Urothelium cell line (cell line): ENCODE results near the gene TENT5C.

ENCODE experiments used
- DNase-seq: peaks from one replicate; pipeline ENCODE4 v3.0.0; 2011; ENCODE audit warnings: low spot score, mixed read lengths
- FAIRE-seq: peaks from 2 replicates; lab custom pipeline; 2011; peaks lifted over from hg19 to GRCh38; lab: Jason Lieb, UNC

TENT5C gene

DNA sequence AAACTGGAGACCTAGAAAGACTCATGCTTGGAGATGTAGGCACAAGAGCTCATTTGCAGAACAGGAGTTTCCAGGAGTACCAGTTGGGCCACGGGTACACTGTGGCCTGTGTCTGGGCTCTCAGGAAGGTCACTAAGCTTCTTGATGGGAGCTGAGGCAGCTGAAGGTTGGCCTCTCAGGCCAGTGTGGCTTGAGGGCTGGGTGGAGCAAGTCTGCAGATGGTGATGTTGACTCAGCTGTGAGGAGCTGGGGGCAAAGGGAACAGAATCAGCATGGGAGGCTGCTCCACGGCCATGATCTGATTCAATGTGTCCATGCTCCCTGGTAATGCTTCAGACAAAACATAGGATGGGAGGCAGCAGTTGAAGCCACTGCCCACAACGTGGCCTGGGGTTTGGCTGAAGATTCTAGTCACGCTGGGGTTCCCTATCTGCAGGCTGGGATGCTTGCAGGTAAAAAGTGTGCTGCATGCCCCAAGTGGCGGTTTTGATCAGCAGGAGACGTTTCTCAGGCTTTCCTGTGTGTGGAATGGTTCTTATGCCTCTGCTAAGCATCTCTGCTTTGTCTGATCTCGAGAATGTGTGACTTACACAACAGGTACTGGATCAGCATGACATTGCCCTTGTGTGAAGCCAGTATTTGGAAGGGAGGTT lies 15.4 kb upstream of the TENT5C start:
- FAIRE-seq (no peak), DNase-seq (no peak)

DNA sequence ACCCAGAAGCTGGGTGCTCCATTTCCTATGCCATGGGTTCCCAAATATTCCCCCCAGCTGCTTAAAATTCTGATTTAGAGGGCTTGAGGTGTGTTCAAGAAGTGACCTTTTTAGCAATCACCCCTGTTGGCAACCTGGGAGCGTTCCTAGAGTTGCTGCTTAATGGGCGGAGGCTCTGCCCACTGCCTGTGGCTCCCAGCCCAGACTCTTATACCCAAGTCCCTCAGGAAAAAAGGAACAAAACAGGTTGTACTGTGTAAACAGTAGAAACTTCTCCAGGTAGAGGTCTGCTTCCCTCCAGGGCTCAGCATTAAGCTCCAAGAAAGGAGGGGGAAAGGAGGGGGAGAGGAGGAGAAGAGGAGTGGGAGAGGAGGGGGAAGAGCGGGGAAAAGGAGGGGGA lies 14.6 kb upstream of the TENT5C start:
- no peak for FAIRE-seq

DNA sequence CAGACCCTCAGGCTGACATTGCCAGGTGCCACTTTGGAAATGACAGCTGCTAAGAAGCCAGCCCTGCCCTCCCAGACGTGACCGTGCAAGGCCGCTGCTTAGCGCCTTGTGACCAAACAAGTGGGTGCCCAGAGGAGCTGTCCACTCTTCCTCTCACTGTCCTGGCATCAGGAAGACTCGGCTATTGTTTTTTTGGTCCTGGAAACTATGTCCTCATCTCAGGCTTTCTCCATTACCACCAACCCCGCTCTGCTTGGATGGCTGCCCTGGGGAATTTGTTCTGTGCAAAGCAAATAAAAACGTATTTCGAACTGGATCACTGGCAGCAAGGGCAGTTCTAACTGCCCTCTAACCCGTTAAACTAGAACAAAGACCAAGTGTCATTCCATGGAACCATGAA lies 13.7 kb upstream of the TENT5C start:
- FAIRE-seq, result no peak
- no peak for DNase-seq

More for the DNA sequence above, 14.6 kb upstream of the TENT5C start:
- DNase-seq, result no peak

DNA sequence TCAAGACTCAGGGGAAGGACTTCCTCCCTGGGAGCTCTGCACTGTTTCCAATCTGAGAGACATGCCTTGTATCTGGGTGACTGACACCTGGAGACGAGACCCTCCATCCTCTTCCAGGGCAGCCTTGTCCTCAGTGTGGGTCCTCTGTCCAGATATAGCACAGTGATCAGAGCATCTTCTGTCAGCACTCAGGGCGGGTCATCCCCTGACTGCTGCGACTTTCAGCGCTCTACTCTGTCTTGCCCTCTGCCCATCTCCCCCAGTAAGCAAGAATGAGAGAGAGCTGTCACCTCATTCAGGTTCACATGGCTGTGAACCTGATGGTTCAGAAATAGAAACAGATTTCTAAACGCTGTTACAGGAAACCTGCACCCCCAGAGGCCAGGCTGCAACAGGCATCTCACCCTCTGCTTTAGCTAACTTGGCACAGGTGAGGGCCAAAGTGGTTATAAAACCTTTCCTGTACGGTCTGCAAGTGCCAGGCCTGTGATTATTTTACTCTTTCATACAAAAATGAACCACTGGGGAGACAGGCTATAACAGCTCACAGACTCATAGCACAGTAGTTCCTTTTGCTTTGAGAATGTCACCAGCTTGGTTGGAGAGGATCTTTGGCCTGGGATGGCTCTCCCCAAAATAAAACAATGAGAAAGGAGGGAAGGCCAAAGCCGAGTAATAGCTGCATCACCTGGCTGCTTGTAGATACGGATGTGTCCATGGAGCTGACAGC lies 11.4 kb upstream of the TENT5C start:
- FAIRE-seq (no peak), DNase-seq (no peak)

DNA sequence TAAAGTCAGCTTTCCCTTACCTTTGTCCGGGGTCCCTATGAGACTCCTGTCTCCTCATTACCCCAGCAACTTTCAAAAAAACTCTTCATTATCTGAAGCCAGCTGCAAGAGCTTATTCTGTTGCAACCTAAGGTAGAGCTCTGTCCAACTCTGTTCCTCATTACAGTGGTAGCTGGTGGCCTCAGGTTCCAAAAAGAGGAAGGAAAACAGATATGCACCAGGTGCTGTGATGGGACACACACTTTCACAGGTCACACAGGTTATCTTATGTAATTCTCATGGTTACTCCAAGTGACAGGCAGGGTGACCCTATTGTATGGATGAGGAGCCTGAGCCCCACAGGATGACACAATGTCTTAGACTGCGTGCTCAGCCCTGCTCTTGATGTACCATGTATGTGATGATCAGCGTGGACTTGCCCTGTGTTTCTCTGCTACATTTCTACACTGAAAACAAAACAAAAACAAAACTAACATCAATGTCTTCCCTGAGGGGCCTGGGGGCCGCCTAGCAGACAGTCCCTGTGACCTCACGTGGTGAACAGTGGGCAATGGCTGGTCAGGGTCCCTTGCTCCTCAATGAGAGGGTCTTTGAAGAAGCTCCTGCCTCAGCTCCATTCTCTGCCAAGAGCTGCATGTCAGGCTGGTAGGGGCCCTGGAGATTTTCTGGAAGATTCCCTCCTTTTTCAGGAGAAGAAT lies 9.7 kb upstream of the TENT5C start:
- no peak for FAIRE-seq

DNA sequence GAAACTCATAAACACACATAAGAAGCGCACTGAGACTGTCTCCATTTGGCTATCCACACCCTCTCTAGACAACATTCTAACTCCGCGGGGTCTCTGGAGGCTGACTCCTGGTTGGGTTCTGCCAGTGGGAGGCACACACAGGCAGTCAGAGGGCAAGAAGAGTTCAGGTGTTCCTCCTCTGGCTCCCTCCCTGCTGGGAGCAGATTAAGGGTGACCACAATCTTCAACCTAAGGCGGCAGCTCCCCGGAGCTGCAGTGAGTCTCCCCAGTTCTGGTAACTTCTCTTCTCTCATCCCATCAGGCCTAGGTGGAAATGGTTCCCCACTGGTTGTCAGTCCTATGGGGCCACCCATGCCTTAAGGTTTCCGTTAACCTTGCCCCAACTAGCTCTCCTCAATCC lies 7.4 kb upstream of the TENT5C start:
- FAIRE-seq, result no peak
- DNase-seq, result no peak

More for the DNA sequence above, 9.7 kb upstream of the TENT5C start:
- DNase-seq, result no peak

DNA sequence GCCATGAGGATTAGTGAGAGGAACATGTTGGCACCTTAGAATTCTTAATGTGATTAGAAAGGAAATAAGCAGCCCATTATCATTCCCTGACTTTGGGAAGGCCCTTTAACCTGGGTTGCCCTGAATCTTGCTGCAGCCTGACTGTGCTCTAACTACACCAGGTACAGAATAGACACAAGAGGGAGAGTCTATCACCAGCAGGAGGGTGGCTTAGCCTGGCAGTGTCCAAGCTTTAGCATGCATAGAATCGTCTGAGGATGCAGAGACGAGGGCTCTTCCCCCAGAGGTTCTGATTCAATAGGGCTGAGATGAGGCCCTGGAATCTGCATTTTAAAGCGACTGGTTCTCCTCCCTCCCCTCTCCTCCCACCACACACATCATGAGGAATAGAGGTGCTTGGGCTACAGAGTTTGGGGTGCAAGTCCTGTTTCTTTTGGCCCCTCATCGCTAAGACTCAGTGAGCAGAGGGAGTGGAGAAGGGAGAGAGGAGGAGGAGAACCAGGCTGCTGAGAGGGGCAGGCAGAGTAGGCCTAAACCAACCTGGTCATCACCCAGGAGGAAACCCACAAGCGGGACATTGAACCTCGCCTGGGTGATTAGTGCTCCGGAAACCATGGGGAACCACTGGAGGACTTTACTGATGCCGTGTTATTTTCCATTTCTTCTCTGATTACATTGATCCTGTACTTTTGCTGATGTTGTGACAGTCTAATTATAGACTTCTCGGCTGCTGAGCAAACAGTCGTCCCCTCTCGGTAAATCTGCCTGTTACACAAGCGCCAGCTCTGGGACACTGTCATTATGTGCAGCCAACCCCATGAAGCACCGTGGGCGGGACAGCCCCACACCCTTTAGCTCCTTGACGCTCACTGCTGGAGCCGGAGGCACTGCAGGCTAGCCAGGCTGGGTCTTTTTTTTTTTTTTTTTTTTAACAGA lies 6.3 kb upstream of the TENT5C start:
- FAIRE-seq (no peak), DNase-seq (no peak)

DNA sequence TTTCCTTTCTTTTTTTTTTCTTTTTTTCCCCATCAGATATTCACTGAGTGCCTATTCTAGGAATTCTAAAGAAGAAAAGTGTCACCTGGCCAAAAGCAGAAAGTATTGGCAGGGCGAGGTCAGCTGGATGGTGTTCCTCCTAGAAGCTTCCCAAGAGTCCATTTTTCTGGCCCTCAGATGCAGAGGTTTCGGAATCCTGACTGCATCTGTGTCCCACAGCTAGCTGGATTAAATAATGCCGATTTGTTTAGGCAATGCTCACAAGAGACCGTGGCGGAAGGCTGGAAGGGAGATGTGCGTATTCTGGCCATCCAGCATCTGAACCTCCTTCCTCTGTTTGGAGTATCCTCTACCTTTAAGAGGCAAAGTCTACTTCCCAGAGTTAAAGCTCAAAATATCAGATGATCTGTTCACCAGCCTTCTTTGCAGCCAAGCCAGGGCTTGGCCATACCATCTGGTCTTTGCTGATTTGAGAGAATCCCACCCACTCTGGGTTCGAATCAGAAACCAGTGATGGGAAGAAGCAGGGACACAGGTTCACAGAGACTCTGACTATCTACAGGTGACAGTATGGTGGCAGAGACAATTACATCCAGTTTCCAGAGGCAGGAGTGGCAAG lies 5.4 kb upstream of the TENT5C start:
- FAIRE-seq (no peak), DNase-seq (no peak)

DNA sequence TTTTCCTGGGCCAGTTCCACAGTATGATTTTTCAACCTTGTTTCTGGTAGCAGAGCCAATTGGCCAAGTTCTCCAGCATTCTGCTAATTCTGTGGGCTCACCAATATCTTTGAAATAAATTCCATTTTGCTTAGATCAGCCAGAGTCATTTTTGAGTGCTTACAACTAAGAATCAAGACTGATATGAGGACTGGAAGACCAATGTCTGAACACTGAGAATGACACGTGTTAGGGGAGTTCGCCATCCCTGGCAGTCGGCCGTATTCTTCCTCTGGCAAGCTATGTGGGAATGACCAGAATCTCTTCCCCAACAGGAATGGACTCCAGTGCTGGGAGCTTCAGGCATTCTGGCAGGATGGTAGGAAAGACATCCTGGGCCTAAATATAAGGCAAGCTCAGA lies 4.9 kb upstream of the TENT5C start:
- DNase-seq, result no peak
- no peak for FAIRE-seq

DNA sequence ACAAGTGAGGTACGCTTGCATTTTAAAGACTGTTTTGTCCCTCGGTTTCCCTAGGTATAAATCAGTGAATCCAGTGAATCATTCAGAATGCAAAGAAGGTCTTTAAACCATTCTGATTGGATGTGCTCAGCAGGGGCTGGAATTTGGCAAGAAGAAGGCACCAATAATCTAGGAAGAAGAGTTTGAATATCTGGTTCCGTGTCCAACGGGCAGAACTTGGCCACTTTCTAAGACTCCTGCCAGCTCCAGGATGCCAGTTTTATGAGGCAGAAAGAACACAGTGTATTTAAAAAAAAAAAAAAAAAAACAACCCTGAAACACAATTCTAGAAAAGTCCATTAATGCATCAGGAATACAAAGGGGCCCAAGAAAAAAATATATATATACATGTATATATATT lies 3.0 kb upstream of the TENT5C start:
- FAIRE-seq (no peak), DNase-seq (no peak)

DNA sequence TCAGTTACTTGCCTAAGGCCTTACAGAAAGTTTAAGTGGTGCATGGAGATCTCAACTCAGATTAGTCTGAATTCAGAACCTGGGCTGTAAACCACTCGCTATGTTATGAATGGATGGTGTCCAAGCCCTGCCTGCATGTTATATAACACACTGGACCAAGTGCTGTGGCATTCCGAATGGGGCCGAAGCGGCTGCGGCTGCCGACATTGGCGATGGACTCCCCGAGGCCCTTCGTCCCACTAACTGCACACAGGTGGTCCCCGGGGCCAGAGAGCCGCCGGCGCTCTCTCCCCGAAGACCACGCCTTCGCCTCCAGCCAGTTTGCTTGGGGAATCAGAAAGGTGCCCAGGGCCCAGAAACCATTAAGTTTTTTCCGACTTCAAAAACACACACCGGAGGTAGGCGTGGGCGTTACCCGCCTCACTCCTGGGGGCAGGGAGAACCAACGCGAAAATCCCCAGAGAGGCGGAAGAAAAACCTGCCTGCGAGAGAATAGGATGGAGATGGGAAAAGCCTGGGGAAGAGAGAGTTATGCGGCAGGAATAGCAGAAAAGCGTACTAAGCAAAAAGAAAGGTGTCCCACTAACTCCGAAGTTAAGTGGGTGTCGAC lies 579 bp upstream of the TENT5C start:
- FAIRE-seq (no peak), DNase-seq (no peak)

DNA sequence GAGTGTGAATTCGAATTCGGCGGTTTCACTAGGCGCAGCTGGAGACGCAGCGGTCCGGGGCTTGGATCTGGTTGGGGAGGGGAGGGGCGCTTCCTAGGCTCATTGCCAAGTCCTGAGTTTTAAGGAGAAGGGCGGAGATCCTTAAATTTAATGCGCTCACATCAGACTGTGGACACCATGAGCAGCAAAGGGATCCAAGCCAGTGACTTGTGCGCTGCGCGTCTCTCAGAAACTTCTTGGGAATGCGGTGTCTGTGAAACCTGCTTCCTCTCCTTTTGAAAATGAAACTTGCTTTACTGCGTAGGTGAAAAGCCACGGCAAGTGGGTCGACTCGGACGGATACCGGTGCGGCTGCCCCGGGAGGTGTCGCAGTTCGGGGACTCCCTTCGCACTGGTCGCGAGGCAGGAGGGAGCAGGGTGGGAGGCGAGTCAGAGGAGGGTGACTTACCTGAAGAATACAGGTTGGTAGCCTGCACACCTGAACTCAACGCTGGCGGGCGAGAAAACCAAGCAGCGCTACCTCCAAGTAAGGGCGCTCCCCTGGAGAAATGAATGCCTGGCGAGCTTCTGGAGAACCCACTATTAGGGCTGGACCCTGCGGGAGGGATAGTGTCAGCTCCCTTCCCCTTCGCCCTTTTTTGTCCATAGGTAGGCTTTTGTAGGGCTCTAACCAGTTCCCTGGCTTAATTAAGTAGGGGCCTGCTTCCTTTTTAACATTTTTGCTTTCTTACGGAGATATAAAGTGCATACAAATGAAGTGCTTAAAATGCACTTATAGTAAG lies 992 bp downstream of the TENT5C start:
- no peak for DNase-seq
- no peak for FAIRE-seq

DNA sequence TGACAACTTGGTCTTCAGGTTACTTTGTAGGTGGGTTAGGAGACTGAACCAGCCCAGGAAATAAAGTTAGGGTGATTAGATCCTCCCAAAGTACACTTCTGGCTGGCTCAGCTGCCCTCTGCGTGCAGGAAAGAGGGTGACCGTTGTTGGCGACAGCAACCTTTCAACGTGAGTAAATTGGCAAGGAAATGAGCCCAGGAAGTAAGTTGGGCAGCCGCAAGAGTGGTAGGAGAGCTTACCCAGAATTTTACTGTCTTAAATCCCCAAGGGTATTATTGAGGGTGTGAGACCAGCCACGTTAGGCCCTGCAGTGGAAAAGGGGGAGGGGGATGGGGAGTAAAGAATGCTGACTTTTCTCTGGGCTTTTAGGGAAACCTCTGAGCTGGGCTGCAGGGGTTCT lies 1.6 kb downstream of the TENT5C start:
- no peak for DNase-seq
- FAIRE-seq, result no peak

DNA sequence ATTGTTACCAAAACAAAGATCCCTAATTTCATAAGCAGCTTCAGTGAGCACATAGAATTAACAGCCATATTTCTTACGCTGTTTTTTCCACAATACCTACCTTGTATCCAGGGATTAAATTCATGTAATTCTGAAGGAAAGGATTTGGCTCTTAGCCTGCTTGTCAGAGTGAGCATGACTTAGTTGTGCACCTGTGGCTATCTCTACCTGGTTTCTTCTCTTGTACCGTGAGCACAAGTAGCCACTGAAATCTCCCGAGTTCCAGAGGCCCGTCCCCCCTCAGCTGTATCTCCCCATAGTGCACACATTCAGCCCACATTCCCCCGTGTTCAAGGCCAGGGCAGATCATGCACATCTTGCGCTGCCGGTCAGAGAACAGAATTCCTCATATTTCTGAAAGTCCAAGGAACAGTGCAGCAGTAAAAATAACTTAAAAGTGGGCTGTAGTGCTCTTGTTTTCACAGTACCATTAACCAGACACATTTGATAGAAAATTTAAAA lies 2.3 kb downstream of the TENT5C start:
- FAIRE-seq, result no peak
- no peak for DNase-seq

DNA sequence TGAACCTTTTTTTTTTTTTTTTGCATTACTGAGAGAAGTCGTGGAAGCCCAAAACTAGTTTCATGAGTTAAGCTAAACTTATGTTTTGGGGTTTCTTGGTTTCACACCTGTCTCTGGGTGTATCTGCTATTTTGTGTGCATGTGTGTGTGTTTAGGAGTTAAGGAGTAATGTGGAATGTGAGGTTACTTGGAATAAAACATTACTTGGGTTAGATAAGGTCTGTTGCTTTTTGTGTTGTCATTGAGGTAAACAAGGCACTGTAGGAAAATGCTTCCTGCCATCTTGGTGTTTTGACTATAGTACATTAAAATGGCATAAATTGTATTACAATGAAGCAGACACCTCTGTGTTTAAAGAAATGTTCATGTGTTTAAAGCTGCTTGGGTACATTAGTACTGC lies 2.9 kb downstream of the TENT5C start:
- DNase-seq, result no peak
- FAIRE-seq, result no peak

DNA sequence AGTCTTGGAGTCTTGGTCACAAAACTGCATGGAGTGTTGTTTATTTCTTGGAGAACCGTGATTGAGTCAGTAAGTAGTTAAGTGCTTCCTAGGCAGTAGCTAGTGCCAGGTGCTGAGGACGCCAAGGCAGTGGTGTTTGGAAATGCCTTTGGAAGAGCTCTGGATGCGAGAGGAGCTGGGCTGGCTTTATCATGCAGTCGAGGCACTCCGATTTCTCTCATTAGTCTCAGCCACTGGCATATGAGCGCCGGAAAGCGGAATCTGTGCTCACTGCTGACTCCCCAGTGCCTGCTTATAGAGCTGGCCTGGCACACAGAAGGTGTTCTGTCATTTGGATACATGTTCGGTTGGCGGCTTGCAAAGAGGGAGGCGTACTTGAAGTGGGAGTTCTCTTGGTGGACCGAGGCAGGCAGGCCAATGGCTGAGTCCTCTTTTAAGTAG lies 3.6 kb downstream of the TENT5C start:
- FAIRE-seq, result no peak
- DNase-seq, result no peak

DNA sequence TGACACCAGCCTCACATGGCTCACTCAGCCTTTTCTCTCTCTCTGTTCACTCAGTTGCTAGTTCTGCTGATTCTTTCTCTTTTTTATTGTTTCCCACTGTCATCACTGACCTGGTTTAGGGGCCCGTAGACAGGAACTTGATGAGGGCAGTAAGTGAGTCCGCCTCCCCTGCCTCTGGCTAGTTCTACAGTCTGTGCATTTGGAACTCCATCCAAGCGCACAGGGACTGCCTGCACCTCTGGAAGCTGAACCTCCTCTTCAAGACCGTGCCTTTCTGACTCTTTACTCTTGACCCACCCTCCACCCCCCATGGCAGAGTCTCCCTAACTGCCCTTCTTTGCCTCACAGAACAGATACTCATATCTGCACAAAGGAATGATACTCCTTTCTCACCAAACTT lies 4.2 kb downstream of the TENT5C start:
- no peak for FAIRE-seq
- DNase-seq, result no peak

DNA sequence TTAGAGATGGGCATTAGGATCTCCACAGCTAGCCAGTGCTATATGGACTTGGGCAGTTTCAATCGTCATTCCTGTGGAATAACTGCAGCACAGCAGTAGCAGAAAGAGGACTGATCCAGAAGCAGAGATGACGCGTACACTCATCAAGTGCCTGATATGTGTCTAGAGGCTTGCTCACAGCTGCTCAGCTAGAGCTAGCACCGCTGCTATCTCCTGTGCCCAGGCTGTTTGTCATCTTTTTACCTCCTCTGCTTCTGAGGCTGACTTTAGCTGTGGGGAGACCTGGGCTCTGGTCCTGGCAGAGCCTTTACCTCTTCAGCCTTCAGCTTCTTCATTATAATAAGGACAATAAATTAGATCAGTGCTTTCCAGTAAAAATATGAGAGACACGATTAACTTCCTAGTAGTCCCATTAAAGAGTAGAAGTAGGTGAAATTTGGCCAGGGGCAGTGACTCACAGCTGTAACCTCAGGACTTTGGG lies 5.3 kb downstream of the TENT5C start:
- FAIRE-seq (no peak), DNase-seq (no peak)

DNA sequence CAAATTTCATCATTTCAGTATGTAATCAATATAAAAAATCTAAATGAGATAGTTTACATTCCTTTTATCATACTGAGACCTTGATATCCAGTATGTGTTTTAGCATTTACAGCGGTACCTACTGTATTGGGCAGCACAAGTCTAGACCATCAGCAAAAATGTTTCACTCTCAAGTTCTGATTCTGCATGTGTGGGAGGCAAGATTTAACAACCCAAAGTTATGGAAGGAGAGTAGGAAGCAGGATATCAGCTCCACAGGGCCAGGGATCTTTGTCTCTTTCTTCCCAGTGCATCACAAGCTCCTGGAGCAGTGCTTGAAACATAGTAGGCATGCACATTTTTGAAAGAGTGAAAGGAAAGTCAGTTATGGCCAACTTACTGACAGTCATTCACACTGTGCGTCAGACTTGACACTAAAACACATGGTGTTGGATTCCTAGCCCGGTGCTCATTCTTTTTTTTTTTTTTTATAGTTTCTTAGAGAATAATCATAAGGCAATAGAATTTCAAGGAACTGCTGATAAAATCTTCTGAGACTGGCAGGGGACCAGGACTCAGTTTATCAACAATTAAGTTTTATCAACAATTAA lies 6.1 kb downstream of the TENT5C start:
- no peak for FAIRE-seq
- no peak for DNase-seq
